Measurements from ENCODE around the gene DCBLD1. TPM values are rescaled to one million over a fixed set of nuclear protein-coding genes. Genes with fewer than 3 reads are reported as not detected.

Gene DCBLD1
- polyA plus RNA-seq, 3 donors, result 2.9 to 3.3 (median 3.1) TPM

DNA sequence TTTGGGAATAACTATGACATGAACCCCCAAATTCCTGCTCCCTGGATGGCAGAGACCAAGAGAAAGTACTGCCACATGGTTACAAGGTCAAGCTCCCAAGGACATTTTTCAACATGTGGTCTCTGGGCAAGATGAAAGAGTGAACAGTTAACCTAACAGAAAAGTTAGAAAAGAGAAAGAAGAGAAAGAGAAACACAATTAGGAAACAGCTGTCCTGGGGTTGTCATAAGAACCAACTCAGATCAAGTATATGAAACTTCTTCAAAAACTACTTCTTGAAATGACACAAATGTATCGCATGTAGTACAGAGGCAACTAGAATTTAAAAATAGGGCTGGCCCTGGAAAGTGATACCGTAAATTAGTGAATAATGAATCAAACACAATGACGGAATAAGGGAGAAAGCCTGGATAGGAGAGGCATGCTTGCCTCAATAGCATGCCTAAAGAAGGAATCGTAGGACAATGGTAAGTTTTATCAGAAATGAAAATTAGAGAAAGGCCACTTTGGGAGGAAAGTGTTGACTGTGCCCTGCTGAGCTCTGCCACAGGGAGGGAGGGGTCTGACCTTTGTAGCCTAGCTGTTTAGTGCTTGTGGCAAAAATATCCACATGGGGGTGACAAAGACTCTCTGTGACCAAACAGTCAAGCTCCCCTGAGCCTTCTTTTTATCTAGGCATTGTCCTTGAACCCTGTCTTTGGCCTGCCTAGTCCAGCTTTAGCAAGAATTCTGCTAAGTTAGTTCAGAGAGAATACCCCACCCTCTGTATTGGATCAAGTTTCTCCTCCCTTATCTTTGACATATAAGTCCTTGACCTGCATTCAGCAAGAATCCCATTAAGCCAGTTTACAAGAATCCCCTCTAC is 4.3 kb upstream of the DCBLD1 start:
- H3K9ac ChIP-seq (ENCODE audit: insufficient read depth, low read length, poor library complexity, severe bottlenecking), result no peak overlapping the region
- DNase-seq, result peak in 1 of 3 donors; percentile 4
- no peaks in the 10 kb centered on the region for H4K20me1 ChIP-seq (ENCODE audit: insufficient read depth, low read length)
- H3K27ac ChIP-seq (ENCODE audit: low read depth in 1 of 2, low read length in 2 of 2), result no peak overlapping the region
- H3K79me2 ChIP-seq (ENCODE audit: insufficient read depth, low read length), result no peaks in the 10 kb centered on the region
- Mint-ChIP-seq H3K27me3 (ENCODE audit: low read depth in 3 of 3) (peaks cover 31 to 36% (median 33%) of the 10 kb centered on the region in 3 donors), H3K4me3 (no peak overlapping the region), H3K4me1 (peaks cover 14% of the 10 kb centered on the region), H3K9me3 (peaks cover 0 to 7% (median 0%) of the 10 kb centered on the region in 7 donors), H3K27ac (no peak overlapping the region), H3K36me3 (no peaks in the 10 kb centered on the region)
- WGBS (ENCODE audit: insufficient coverage), result 100% methylated on average over 3 of the region's 4 CpGs
- intact Hi-C loops (cut with micrococcal nuclease), result no loop called here
- no peak overlapping the region for H3K4me3 ChIP-seq (replicated peaks in 1 of 3; ENCODE audit: low read depth in 2 of 3, low read length in 3 of 3)
- H3K9me3 ChIP-seq (replicated peaks in 1 of 2; ENCODE audit: control insufficient read depth in 1 of 2, insufficient read depth in 1 of 2, low read length in 2 of 2), result peaks cover 0 to 6% of the 10 kb centered on the region in 2 donors
- H3K4me2 ChIP-seq (replicated peaks; ENCODE audit: extremely low read depth, low read length, poor library complexity, severe bottlenecking), result no peak overlapping the region
- H3K36me3 ChIP-seq (replicated peaks in 1 of 2; ENCODE audit: control insufficient read depth in 1 of 2, insufficient read depth in 2 of 2, low read length in 2 of 2), result no peaks in the 10 kb centered on the region
- peaks cover 11 to 15% of the 10 kb centered on the region in 2 donors for H3K4me1 ChIP-seq (ENCODE audit: control insufficient read depth in 1 of 2, insufficient read depth in 2 of 2, low read length in 2 of 2)
- no peak overlapping the region for H2AFZ ChIP-seq (ENCODE audit: insufficient read depth, low read depth, low read length, poor library complexity, severe bottlenecking)
- TF ChIP-seq, protein P1, sequence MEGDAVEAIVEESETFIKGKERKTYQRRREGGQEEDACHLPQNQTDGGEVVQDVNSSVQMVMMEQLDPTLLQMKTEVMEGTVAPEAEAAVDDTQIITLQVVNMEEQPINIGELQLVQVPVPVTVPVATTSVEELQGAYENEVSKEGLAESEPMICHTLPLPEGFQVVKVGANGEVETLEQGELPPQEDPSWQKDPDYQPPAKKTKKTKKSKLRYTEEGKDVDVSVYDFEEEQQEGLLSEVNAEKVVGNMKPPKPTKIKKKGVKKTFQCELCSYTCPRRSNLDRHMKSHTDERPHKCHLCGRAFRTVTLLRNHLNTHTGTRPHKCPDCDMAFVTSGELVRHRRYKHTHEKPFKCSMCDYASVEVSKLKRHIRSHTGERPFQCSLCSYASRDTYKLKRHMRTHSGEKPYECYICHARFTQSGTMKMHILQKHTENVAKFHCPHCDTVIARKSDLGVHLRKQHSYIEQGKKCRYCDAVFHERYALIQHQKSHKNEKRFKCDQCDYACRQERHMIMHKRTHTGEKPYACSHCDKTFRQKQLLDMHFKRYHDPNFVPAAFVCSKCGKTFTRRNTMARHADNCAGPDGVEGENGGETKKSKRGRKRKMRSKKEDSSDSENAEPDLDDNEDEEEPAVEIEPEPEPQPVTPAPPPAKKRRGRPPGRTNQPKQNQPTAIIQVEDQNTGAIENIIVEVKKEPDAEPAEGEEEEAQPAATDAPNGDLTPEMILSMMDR (IDR thresholded peaks at IDR 0.05), result peak; percentile 28
- peaks cover 10 to 29% of the 10 kb centered on the region in 2 donors for H3K27me3 ChIP-seq (ENCODE audit: control insufficient read depth in 2 of 2, insufficient read depth in 2 of 2, low read length in 2 of 2)

DNA sequence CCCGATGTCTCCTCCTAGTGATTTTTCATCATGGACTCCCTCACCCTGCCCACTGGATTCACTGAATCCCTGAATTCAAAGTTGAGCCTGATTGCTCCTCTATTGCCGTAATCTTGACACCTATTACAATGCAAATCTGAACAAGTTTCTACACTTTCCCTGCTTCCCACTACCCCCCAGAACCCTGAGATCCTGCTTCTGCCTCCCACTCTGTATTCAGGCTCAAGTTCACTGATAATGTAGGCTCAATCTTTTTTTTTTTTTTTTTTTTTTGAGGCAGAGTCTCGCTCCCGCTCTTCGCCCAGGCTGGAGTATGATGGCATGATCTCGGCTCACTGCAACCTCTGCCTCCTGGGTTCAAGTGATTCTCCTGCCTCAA is 3.6 kb upstream of the DCBLD1 start:
- peaks cover 34 to 42% (median 39%) of the 10 kb centered on the region in 3 donors for H3K27me3 Mint-ChIP-seq (ENCODE audit: low read depth in 3 of 3)
- no peak overlapping the region for H3K27ac Mint-ChIP-seq

More for the DNA sequence above, 3.6 kb upstream of the DCBLD1 start:
- Histone ChIP-seq H3K9ac (ENCODE audit: insufficient read depth, low read length, poor library complexity, severe bottlenecking) (no peak overlapping the region), H3K4me2 (replicated peaks; ENCODE audit: extremely low read depth, low read length, poor library complexity, severe bottlenecking) (no peak overlapping the region), H3K4me3 (replicated peaks in 1 of 3; ENCODE audit: low read depth in 2 of 3, low read length in 3 of 3) (no peak overlapping the region), H3K36me3 (replicated peaks in 1 of 2; ENCODE audit: control insufficient read depth in 1 of 2, insufficient read depth in 2 of 2, low read length in 2 of 2) (no peaks in the 10 kb centered on the region), H3K79me2 (ENCODE audit: insufficient read depth, low read length) (no peaks in the 10 kb centered on the region), H3K27me3 (ENCODE audit: control insufficient read depth in 2 of 2, insufficient read depth in 2 of 2, low read length in 2 of 2) (peaks cover 14 to 36% of the 10 kb centered on the region in 2 donors), H3K9me3 (replicated peaks in 1 of 2; ENCODE audit: control insufficient read depth in 1 of 2, insufficient read depth in 1 of 2, low read length in 2 of 2) (peaks cover 0 to 6% of the 10 kb centered on the region in 2 donors), H4K20me1 (ENCODE audit: insufficient read depth, low read length) (no peaks in the 10 kb centered on the region), H3K4me1 (ENCODE audit: control insufficient read depth in 1 of 2, insufficient read depth in 2 of 2, low read length in 2 of 2) (peaks cover 16 to 21% of the 10 kb centered on the region in 2 donors), H2AFZ (ENCODE audit: insufficient read depth, low read depth, low read length, poor library complexity, severe bottlenecking) (no peak overlapping the region), H3K27ac (ENCODE audit: low read depth in 1 of 2, low read length in 2 of 2) (no peak overlapping the region)
- WGBS (ENCODE audit: insufficient coverage), result 93% methylated on average over 2 of the region's 6 CpGs
- Mint-ChIP-seq H3K4me3 (no peak overlapping the region), H3K9me3 (peaks cover 0 to 7% (median 0%) of the 10 kb centered on the region in 7 donors), H3K36me3 (no peaks in the 10 kb centered on the region), H3K4me1 (peaks cover 21% of the 10 kb centered on the region)
- DNase-seq, result no peak
- intact Hi-C loops (cut with micrococcal nuclease), result no loop called here
- TF ChIP-seq, protein P1 (IDR thresholded peaks at IDR 0.05), result no peak

All from CD14-positive monocyte (primary cell).